Neutrophil (primary cell): ENCODE results near the gene DCAF8L2.
"Not testable (repeated sequence)": the region's sequence is repeated elsewhere in the genome, so short reads cannot be mapped to it uniquely, and the experiment has no call there.

ENCODE experiments used
- H3K27ac ChIP-seq: fragments of 200-600 bp; sonication (generic); 2 replicates; pipeline ENCODE4 v1.5.1; 2016; ENCODE audit warnings: mild to moderate bottlenecking, moderate library complexity
- H3K27me3 ChIP-seq: fragments of 200-600 bp; sonication (generic); 2 replicates; pipeline ENCODE4 v1.6.0; 2016; ENCODE audit warnings: mild to moderate bottlenecking
- H3K36me3 ChIP-seq: fragments of 200-600 bp; sonication (generic); 2 replicates; pipeline ENCODE4 v1.5.1; 2017
- H3K4me1 ChIP-seq, 2 experiments: fragments of 200-600 bp in 1 of 2; sonication (generic) in 1 of 2; 1 replicate in 1 of 2; 2 replicates in 1 of 2; pipeline versions ENCODE4 v1.5.1 to v1.6.1; 2013 to 2016; ENCODE audit warnings: low read depth in 1 of 2, low read length in 1 of 2, mild to moderate bottlenecking in 1 of 2, moderate library complexity in 1 of 2; ENCODE audit not compliant: control insufficient read depth in 1 of 2, insufficient read depth in 1 of 2
- H3K4me3 ChIP-seq, 2 experiments: fragments of 200-600 bp in 1 of 2; sonication (generic) in 1 of 2; 1 replicate in 1 of 2; 2 replicates in 1 of 2; pipeline ENCODE4 v1.5.1; 2013 to 2016; ENCODE audit warnings: low read depth in 1 of 2, low read length in 1 of 2, mild to moderate bottlenecking in 1 of 2, moderate library complexity in 1 of 2
- H3K9me3 ChIP-seq: fragments of 200-600 bp; sonication (generic); 2 replicates; pipeline ENCODE4 v1.5.1; 2016
- TF ChIP-seq, protein P1 (sequence below): fragments of 200-600 bp; sonication (generic); IDR thresholded peaks from 2 replicates; pipeline ENCODE4 v1.5.1; 2016; ENCODE audit warnings: antibody characterized with exemption

Gene DCAF8L2

DNA sequence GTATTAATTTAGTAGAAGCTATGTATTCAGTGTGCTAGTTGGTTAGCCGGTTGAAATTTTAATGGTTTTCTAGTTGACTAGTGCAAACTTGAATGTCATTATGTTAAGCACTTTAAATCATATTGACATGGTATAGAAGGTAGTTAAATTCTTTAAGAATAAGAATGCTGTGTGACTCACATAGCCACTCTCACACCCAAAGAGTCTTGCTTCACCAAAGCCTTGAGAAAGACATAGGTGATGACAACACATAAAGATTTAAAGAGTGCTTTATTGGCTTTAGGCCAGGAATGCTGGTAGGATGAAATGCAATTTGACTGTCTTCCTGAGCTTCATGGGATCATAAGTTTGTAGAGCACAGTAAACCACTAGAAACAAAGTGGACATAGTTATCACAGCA lies 85.3 kb downstream of the DCAF8L2 start:
- TF ChIP-seq, protein P1, sequence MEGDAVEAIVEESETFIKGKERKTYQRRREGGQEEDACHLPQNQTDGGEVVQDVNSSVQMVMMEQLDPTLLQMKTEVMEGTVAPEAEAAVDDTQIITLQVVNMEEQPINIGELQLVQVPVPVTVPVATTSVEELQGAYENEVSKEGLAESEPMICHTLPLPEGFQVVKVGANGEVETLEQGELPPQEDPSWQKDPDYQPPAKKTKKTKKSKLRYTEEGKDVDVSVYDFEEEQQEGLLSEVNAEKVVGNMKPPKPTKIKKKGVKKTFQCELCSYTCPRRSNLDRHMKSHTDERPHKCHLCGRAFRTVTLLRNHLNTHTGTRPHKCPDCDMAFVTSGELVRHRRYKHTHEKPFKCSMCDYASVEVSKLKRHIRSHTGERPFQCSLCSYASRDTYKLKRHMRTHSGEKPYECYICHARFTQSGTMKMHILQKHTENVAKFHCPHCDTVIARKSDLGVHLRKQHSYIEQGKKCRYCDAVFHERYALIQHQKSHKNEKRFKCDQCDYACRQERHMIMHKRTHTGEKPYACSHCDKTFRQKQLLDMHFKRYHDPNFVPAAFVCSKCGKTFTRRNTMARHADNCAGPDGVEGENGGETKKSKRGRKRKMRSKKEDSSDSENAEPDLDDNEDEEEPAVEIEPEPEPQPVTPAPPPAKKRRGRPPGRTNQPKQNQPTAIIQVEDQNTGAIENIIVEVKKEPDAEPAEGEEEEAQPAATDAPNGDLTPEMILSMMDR = no peak
- no peak overlapping the region for H3K27ac ChIP-seq
- H3K36me3 ChIP-seq = no peaks in the 10 kb centered on the region
- H3K4me3 ChIP-seq = no peak overlapping the region
- no peaks in the 10 kb centered on the region for H3K4me1 ChIP-seq
- H3K9me3 ChIP-seq = no peaks in the 10 kb centered on the region
- no peaks in the 10 kb centered on the region for H3K27me3 ChIP-seq

- Histone ChIP-seq H3K36me3 (no peaks in the 10 kb centered on the region), H3K4me3 (no peak overlapping the region), H3K27ac (no peak overlapping the region), H3K4me1 (no peaks in the 10 kb centered on the region), H3K9me3 (no peaks in the 10 kb centered on the region), H3K27me3 (no peaks in the 10 kb centered on the region)
- TF ChIP-seq, protein P1 = no peak
These were observed 89.1 kb downstream of the DCAF8L2 start for GRCh38 chrX:27679281-27679680.

DNA sequence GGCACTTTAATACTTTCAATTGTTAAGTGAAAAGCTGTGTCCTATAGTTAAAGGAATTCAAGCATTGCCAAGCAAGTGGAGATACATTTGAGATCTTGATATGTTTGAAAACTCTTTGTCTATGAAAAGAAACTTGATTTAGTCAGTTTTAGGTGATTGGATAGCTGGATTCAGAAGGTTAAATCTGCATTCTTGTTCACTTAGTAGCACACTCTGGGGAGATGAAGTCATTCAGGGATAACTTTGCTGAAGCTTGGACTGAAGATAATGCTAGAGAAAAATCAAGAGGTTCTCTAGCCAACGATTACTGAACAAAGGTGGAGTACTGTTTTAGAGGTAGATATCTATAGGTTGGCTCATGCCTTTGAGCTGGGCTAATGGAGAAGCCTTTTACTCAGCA lies 90.6 kb downstream of the DCAF8L2 start:
- no peak overlapping the region for H3K4me3 ChIP-seq
- no peaks in the 10 kb centered on the region for H3K36me3 ChIP-seq
- H3K27ac ChIP-seq = no peak overlapping the region
- H3K4me1 ChIP-seq = no peaks in the 10 kb centered on the region
- TF ChIP-seq, protein P1 = no peak
- no peaks in the 10 kb centered on the region for H3K27me3 ChIP-seq
- H3K9me3 ChIP-seq = no peaks in the 10 kb centered on the region

DNA sequence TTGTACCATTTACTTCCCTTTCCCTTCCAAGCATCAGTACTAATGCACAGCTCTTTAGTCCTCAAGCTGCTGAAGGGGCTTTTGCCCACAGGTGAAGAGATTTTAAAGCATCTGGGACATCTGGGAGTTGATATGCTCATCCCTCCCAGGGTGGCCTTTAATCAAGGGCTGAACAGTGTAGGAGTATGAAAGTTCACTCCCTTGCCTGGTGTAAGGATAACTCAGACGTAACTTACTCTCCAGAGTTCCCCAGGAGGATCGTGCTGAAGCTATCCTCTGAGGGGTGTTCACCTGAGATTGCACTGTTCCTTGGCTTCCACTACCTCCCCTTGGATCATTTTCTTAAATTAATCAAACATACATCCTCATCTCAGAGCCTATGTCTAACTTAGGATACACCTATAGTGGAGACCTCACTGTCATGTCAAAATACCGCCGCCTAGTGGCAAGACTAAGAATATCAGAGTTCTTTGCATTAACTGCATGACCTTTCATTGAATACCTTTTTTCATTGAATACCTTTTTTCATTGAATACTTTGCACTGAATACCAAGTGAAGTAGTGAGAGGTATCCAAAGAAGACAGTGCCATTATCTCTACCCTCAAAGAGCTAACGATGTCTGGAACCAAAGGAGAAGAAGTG lies 93.5 kb downstream of the DCAF8L2 start:
- not testable (repeated sequence) for H3K27me3 ChIP-seq, H3K9me3 ChIP-seq, H3K4me1 ChIP-seq, H3K4me3 ChIP-seq, H3K27ac ChIP-seq, H3K36me3 ChIP-seq

GRCh38 chrX:27694667-27695066 lies 104.5 kb downstream of the DCAF8L2 start:
- Histone ChIP-seq H3K4me1 (no peaks in the 10 kb centered on the region), H3K27ac (no peak overlapping the region), H3K36me3 (no peaks in the 10 kb centered on the region), H3K27me3 (no peaks in the 10 kb centered on the region), H3K4me3 (no peak overlapping the region), H3K9me3 (no peaks in the 10 kb centered on the region)
- TF ChIP-seq, protein P1 = no peak

- Histone ChIP-seq H3K27me3 (no peaks in the 10 kb centered on the region), H3K9me3 (no peaks in the 10 kb centered on the region), H3K27ac (no peak overlapping the region), H3K36me3 (no peaks in the 10 kb centered on the region), H3K4me1 (no peaks in the 10 kb centered on the region), H3K4me3 (no peak overlapping the region)
- TF ChIP-seq, protein P1 = no peak
These were observed 116.4 kb downstream of the DCAF8L2 start for GRCh38 chrX:27706526-27706925.
